Measurements from ENCODE around the gene SORCS2.

Gene SORCS2

DNA sequence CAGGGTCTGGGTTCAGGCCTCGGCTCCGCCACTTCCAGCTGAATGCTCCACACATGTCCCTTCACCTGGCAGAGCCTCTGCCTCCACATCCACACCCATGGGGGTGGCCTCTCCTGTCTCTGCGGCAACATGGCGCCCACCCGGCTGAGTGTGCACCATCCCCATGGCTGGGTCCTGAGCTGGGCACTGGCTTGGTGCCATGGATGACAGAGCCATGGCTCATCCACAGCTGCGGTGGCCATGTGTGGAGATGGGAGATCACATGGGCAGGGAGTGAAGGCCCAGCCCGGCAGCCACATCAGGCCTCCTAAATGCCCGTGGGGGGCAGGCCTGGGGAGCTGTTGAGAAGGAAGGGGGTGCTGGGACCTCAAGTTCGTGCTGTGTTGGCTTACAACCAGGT lies 533.6 kb downstream of the SORCS2 start:
- no peak for DNase-seq (ENCODE audit: low read depth)
- no peak overlapping the region for H3K4me3 ChIP-seq (ENCODE audit: control insufficient read depth, low read depth, low read length)
- TF ChIP-seq, protein P1, sequence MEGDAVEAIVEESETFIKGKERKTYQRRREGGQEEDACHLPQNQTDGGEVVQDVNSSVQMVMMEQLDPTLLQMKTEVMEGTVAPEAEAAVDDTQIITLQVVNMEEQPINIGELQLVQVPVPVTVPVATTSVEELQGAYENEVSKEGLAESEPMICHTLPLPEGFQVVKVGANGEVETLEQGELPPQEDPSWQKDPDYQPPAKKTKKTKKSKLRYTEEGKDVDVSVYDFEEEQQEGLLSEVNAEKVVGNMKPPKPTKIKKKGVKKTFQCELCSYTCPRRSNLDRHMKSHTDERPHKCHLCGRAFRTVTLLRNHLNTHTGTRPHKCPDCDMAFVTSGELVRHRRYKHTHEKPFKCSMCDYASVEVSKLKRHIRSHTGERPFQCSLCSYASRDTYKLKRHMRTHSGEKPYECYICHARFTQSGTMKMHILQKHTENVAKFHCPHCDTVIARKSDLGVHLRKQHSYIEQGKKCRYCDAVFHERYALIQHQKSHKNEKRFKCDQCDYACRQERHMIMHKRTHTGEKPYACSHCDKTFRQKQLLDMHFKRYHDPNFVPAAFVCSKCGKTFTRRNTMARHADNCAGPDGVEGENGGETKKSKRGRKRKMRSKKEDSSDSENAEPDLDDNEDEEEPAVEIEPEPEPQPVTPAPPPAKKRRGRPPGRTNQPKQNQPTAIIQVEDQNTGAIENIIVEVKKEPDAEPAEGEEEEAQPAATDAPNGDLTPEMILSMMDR (IDR thresholded peaks at IDR 0.05; ENCODE audit: control insufficient read depth, insufficient read depth, low read depth, low read length, missing control alignments): no peak

DNA sequence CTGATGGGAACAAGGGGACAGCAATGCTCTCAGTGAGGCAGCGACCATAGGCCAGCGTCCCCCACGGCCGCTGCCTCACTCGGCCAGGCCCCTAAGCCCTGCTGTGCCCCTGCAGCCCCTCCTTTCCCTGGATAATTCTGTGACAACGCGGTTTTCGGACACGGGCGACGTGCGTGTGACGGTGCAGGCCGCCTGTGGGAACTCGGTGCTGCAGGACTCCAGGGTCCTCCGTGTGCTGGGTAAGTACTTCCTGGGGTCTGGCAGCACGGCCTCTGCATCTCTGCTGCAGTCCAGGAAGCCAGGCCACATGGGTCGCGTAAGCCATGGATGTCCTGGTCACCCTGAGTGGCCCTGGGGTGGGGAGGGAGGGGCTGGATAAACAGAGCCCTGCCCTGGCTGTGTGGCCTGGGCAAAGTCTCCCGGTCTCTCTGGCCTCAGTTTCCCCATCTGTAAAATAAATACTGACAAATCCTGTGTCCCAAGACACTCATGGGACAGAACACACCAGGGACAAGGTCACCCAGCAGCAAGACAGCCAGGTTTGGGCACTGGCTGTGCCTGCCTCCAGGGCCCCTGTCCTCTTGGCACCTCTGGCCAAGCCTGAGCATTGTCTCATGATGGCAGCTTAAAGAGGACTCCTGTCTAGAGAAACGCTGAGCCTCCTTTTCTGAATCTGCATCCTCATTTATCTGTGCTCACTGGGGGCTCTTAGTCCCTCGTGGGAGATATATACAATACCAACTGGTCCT lies 534.5 kb downstream of the SORCS2 start:
- DNase-seq (ENCODE audit: low read depth): no peak
- H3K4me3 ChIP-seq (ENCODE audit: control insufficient read depth, low read depth, low read length): no peak overlapping the region
- TF ChIP-seq, protein P1 (IDR thresholded peaks at IDR 0.05; ENCODE audit: control insufficient read depth, insufficient read depth, low read depth, low read length, missing control alignments): no peak

DNA sequence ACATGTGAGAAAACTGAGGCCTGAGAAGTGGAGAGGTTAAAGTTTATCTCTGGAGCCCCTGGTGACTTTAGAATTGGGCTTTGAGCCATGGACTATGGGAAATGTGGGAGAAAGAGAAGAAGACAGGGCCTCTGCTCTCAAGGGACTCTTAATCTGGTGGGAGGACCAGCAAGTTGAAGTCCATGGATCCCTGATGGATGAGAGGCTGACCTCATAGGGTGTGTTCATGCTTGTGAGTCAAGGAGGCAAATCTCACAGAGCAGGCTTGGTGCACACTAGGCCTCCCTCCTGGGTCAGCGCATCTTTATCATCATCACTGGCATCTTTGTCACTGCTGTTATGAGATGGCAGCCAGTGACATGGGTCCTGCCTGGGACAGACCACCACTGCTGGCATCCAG lies 535.4 kb downstream of the SORCS2 start:
- TF ChIP-seq, protein P1 (IDR thresholded peaks at IDR 0.05; ENCODE audit: control insufficient read depth, insufficient read depth, low read depth, low read length, missing control alignments): no peak
- DNase-seq (ENCODE audit: low read depth): no peak
- no peak overlapping the region for H3K4me3 ChIP-seq (ENCODE audit: control insufficient read depth, low read depth, low read length)

DNA sequence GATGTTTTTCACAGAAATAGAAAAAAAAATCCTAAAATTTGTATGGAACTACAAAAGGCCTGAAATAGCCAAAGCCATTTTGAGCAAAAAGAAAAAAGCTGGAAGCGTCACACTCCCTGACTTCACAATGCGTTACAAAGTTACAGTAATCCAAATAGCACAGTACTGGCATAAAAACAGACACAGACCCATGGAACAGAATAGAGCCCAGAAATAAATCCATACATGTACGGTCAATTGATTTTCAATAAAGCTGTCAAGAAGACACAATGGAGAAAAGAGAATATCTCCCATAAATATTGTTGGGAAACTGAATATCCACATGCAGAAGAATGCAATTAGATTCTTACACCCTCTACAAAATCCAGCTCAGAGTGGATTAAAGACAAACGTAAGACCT lies 539.1 kb downstream of the SORCS2 start:
- H3K4me3 ChIP-seq (ENCODE audit: control insufficient read depth, low read depth, low read length): no peak overlapping the region
- DNase-seq (ENCODE audit: low read depth): no peak
- TF ChIP-seq, protein P1 (IDR thresholded peaks at IDR 0.05; ENCODE audit: control insufficient read depth, insufficient read depth, low read depth, low read length, missing control alignments): no peak

DNA sequence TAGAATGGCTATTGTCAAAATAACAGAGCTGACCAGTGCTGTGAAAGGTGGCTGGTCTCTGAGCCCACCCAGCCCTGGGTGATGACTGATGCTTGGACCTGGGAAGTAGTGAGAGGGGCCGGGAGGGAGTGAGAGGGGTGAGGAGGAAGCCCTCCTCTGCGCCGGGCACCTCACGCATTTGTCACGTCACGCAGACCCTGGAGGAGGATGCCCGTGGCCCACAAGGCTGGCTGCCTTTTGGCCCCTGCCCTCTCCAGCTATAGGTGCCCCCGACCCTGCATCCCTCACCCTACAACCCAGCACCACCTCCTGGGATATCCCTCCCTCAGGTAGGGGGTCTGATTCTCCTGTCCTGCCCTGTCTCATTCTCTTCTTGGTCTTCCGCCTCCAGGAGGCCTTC lies 539.9 kb downstream of the SORCS2 start:
- H3K4me3 ChIP-seq (ENCODE audit: control insufficient read depth, low read depth, low read length): no peak overlapping the region
- no peak for DNase-seq (ENCODE audit: low read depth)
- TF ChIP-seq, protein P1 (IDR thresholded peaks at IDR 0.05; ENCODE audit: control insufficient read depth, insufficient read depth, low read depth, low read length, missing control alignments): no peak

DNA sequence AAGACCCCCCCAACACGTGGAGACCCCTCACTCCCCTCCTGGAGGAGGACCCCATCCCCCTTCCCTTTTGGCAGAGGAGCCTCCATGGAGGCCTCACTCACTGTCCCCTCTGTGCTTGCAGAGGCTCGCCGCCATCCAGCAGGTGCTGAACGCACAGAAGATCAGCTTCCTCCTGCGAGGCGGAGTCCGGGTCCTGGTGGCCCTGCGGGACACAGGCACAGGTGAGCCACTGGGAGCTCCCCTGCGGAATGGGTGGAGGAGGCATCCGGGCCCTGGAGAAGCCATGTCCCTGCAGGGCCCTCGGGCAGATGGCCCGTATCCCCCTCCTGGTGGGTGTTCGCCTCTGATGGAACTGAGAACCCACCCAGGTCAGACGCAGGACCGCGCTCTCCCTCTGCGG lies 540.9 kb downstream of the SORCS2 start:
- H3K4me3 ChIP-seq (ENCODE audit: control insufficient read depth, low read depth, low read length): no peak overlapping the region
- no peak for DNase-seq (ENCODE audit: low read depth)
- TF ChIP-seq, protein P1 (IDR thresholded peaks at IDR 0.05; ENCODE audit: control insufficient read depth, insufficient read depth, low read depth, low read length, missing control alignments): no peak
